MM.1S (cell line): ENCODE measurements around the gene SDHB.

Experiments used
- CTCF ChIP-seq: fragments of 300-600 bp; sonication (generic); IDR thresholded peaks from 2 replicates; pipeline ENCODE4 v1.5.1; 2016; ENCODE audit warnings: antibody characterized with exemption, low read length, mixed read lengths
- EZH2phosphoT487 ChIP-seq: fragments of 300-600 bp; sonication (generic); IDR thresholded peaks from 2 replicates; pipeline ENCODE4 v1.6.1; 2018; ENCODE audit warnings: antibody characterized with exemption, low read length

GRCh38 chr1:17055801-17056200, 2.0 kb upstream of the SDHB start:
- TF ChIP-seq EZH2phosphoT487 (no peak), CTCF (no peak)
